Stimulated activated CD4-positive, alpha-beta T cell treated with anti-CD3 and anti-CD28 coated beads, Interleukin-4, amount 100 ng/mL, for 4 hours (primary cell): Measurements from ENCODE around the gene ATXN1.
A peak's percentile ranks its signal among the peaks of the same experiment; 100 is the strongest.

Source experiments
- DNase-seq, 2 experiments: peaks; one replicate each; pipeline ENCODE4 v3.0.0-alpha.2; 2020

Gene ATXN1

GRCh38 chr6:16782278-16782677, 21.0 kb upstream of the ATXN1 start:
- no peak for DNase-seq

- no peak for DNase-seq
Observed at GRCh38 chr6:16781348-16782169, 20.3 kb upstream of the ATXN1 start.

GRCh38 chr6:16778521-16778920, 17.3 kb upstream of the ATXN1 start:
- no peak for DNase-seq

GRCh38 chr6:16777794-16778193, 16.5 kb upstream of the ATXN1 start:
- no peak for DNase-seq

- DNase-seq = no peak
Observed at GRCh38 chr6:16776394-16777017, 15.2 kb upstream of the ATXN1 start.

GRCh38 chr6:16774437-16774836, 13.2 kb upstream of the ATXN1 start:
- no peak for DNase-seq

GRCh38 chr6:16773362-16773761, 12.1 kb upstream of the ATXN1 start:
- no peak for DNase-seq

- peak; percentile 74 to 76 for DNase-seq
Observed at GRCh38 chr6:16770701-16771569, 9.7 kb upstream of the ATXN1 start.

- no peak for DNase-seq
Observed at GRCh38 chr6:16769986-16770376, 8.7 kb upstream of the ATXN1 start.

- peak; percentile 39 to 74 for DNase-seq
Observed at GRCh38 chr6:16769131-16769985, 8.1 kb upstream of the ATXN1 start.

- no peak for DNase-seq
Observed at GRCh38 chr6:16768477-16768830, 7.2 kb upstream of the ATXN1 start.

- DNase-seq = no peak
Observed at GRCh38 chr6:16767765-16768476, 6.7 kb upstream of the ATXN1 start.

GRCh38 chr6:16766836-16767745, 5.8 kb upstream of the ATXN1 start:
- DNase-seq = no peak

- DNase-seq = peak in 1 of 2 experiments; percentile 15
Observed at GRCh38 chr6:16766043-16766536, 4.8 kb upstream of the ATXN1 start.

- no peak for DNase-seq
Observed at GRCh38 chr6:16765235-16765634, 4.0 kb upstream of the ATXN1 start.

GRCh38 chr6:16764188-16764950, 3.1 kb upstream of the ATXN1 start:
- no peak for DNase-seq

GRCh38 chr6:16762550-16763477, 1.6 kb upstream of the ATXN1 start:
- DNase-seq = peak; percentile 28 to 36

GRCh38 chr6:16762268-16762549, 949 bp upstream of the ATXN1 start:
- no peak for DNase-seq
